Activated B cell treated with CpG ODN at 0.5 μM for 24 hours (primary cell): ENCODE measurements around the gene AFF4. TPM values are rescaled to one million over a fixed set of nuclear protein-coding genes. Genes with fewer than 3 reads are reported as not detected.

Source experiments
- ATAC-seq: fragments of 200-7000 bp; cut with Tn5 transposase; one replicate; pipeline ENCODE4 v1.10.0; 2021; ENCODE audit warnings: low read depth, mild to moderate bottlenecking, moderate library complexity
- CTCF ChIA-PET: fragments of 350-600 bp; sonication (Branson Sonifier 250); formaldehyde crosslinking; loops from one replicate; lab custom pipeline; 2021; ENCODE audit warnings: antibody characterized with exemption; lab: Charles Lee
- POLR2A ChIA-PET: fragments of 350-600 bp; sonication (Branson Sonifier 250); formaldehyde crosslinking; loops from one replicate; lab custom pipeline; 2021; ENCODE audit warnings: antibody characterized with exemption; lab: Charles Lee
- DNase-seq: peaks from one replicate; pipeline ENCODE4 v3.0.0; 2022
- H3K27ac Mint-ChIP-seq: one replicate; pipeline ENCODE4 v1.8.0; 2020; ENCODE audit warnings: mixed read lengths
- H3K27me3 Mint-ChIP-seq: one replicate; pipeline ENCODE4 v1.8.0; 2021; ENCODE audit warnings: mixed read lengths
- H3K36me3 Mint-ChIP-seq: one replicate; pipeline ENCODE4 v1.8.0; 2021; ENCODE audit warnings: low read depth, mixed read lengths
- H3K4me1 Mint-ChIP-seq: one replicate; pipeline ENCODE4 v1.8.0; 2021; ENCODE audit warnings: mixed read lengths
- H3K4me3 Mint-ChIP-seq: one replicate; pipeline ENCODE4 v1.8.0; 2020; ENCODE audit warnings: mild to moderate bottlenecking, mixed read lengths
- H3K9me3 Mint-ChIP-seq: one replicate; pipeline ENCODE4 v1.8.0; 2020; ENCODE audit warnings: mixed read lengths
- CTCF ChIP-seq: fragments of 200-600 bp; IDR thresholded peaks from one replicate; pipeline ENCODE4 v1.8.0; 2022; ENCODE audit warnings: antibody characterized with exemption, mild to moderate bottlenecking
- intact Hi-C: fragments of 100-400 bp; cut with micrococcal nuclease; formaldehyde crosslinking; loops from one replicate; pipeline ENCODE4 v1.15.1; 2024
- total RNA-seq: library from RNA; stranded (reverse); gene quantifications from 2 replicates; pipeline ENCODE4 v1.2.3, GENCODE V29; 2022

Gene AFF4
- total RNA-seq, 1 donor from 2014 or later: 51.8 TPM

GRCh38 chr5:132883261-132883834, 80.1 kb downstream of the AFF4 start:
- Mint-ChIP-seq H3K27me3 (no peaks in the 10 kb centered on the region), H3K4me3 (no peak overlapping the region), H3K9me3 (no peaks in the 10 kb centered on the region), H3K4me1 (peaks cover 12% of the 10 kb centered on the region), H3K36me3 (peaks cover 82% of the 10 kb centered on the region), H3K27ac (peak overlapping the region; percentile 53)
- intact Hi-C loops: loop anchor here (1.0 to 10.0 kb wide), 5 partner anchors 17 to 498 kb away; partner anchors contain the start of genes GDF9, SHROOM1 and UQCRQ
- DNase-seq: no peak
- peak; percentile 72 for ATAC-seq
- CTCF ChIA-PET: interaction anchor here (0.7 to 1.9 kb wide), 15 partner anchors 12 to 498 kb away, joined by 3 to 16 read pairs (median 4); partner anchors contain the start of gene SHROOM1
- no peak for TF ChIP-seq CTCF
- POLR2A ChIA-PET: interaction anchor here (0.9 to 1.2 kb wide), 2 partner anchors 17 to 53 kb away, joined by 5 to 6 read pairs; partner anchors contain the start of genes GDF9, SHROOM1 and UQCRQ

- peaks cover 69% of the 10 kb centered on the region for H3K36me3 Mint-ChIP-seq
- no peak overlapping the region for H3K4me3 Mint-ChIP-seq
- intact Hi-C loops: no loop called here
- ATAC-seq: no peak
- ChIA-PET CTCF (no interaction called here), POLR2A (interaction anchor here (0.6 kb wide), 1 partner anchor 147 kb away, joined by 7 read pairs; no protein-coding TSS in a partner anchor)
- H3K4me1 Mint-ChIP-seq: no peaks in the 10 kb centered on the region
- H3K27ac Mint-ChIP-seq: no peak overlapping the region
- DNase-seq: no peak
- TF ChIP-seq CTCF: no peak
- no peaks in the 10 kb centered on the region for H3K9me3 Mint-ChIP-seq
- H3K27me3 Mint-ChIP-seq: no peaks in the 10 kb centered on the region
These were observed 85.5 kb downstream of the AFF4 start for GRCh38 chr5:132877938-132878337.

- intact Hi-C loops: no loop called here
- ChIA-PET CTCF (no interaction called here), POLR2A (interaction anchor here (0.6 kb wide), 1 partner anchor 148 kb away, joined by 7 read pairs; no protein-coding TSS in a partner anchor)
- no peaks in the 10 kb centered on the region for H3K4me1 Mint-ChIP-seq
- no peaks in the 10 kb centered on the region for H3K9me3 Mint-ChIP-seq
- H3K27ac Mint-ChIP-seq: no peak overlapping the region
- no peak overlapping the region for H3K4me3 Mint-ChIP-seq
- H3K36me3 Mint-ChIP-seq: peaks cover 66% of the 10 kb centered on the region
- no peaks in the 10 kb centered on the region for H3K27me3 Mint-ChIP-seq
- no peak for TF ChIP-seq CTCF
- ATAC-seq (no peak), DNase-seq (no peak)
These were observed 86.0 kb downstream of the AFF4 start for GRCh38 chr5:132877466-132877865.

GRCh38 chr5:132876020-132876759, 87.2 kb downstream of the AFF4 start:
- intact Hi-C loops: no loop called here
- Mint-ChIP-seq H3K4me3 (no peak overlapping the region), H3K27me3 (no peaks in the 10 kb centered on the region), H3K36me3 (peaks cover 60% of the 10 kb centered on the region), H3K9me3 (no peaks in the 10 kb centered on the region), H3K4me1 (no peaks in the 10 kb centered on the region), H3K27ac (no peak overlapping the region)
- CTCF ChIA-PET: no interaction called here
- TF ChIP-seq CTCF: no peak
- POLR2A ChIA-PET: no interaction called here
- ATAC-seq (no peak), DNase-seq (no peak)

GRCh38 chr5:132873930-132874271, 89.5 kb downstream of the AFF4 start:
- no peak for ATAC-seq
- Mint-ChIP-seq H3K36me3 (peaks cover 55% of the 10 kb centered on the region), H3K27ac (peak overlapping the region; percentile 6), H3K4me1 (no peaks in the 10 kb centered on the region), H3K9me3 (no peaks in the 10 kb centered on the region), H3K27me3 (no peaks in the 10 kb centered on the region), H3K4me3 (no peak overlapping the region)
- no peak for DNase-seq
- ChIA-PET POLR2A (no interaction called here), CTCF (no interaction called here)
- intact Hi-C loops: no loop called here
- TF ChIP-seq CTCF: no peak
